HG02763 (cell line): ENCODE results near the gene IL15RA.
"Not testable (repeated sequence)": the region's sequence is repeated elsewhere in the genome, so short reads cannot be mapped to it uniquely, and the experiment has no call there.

Experiments
- ATAC-seq: cut with Tn5 transposase; IDR thresholded peaks from one replicate; pipeline ENCODE4 v1.9.1; 2021; ENCODE audit warnings: mild to moderate bottlenecking, moderate library complexity; ENCODE audit not compliant: unreplicated experiment

IL15RA gene

GRCh38 chr10:5933909-5934546, 43.3 kb downstream of the IL15RA start:
- no peak for ATAC-seq

- ATAC-seq = no peak
Measured at GRCh38 chr10:5932345-5932744, 45.0 kb downstream of the IL15RA start.

GRCh38 chr10:5930272-5930671, 47.1 kb downstream of the IL15RA start:
- ATAC-seq = no peak

GRCh38 chr10:5929442-5929841, 47.9 kb downstream of the IL15RA start:
- ATAC-seq = no peak

GRCh38 chr10:5927306-5927705, 50.0 kb downstream of the IL15RA start:
- no peak for ATAC-seq

GRCh38 chr10:5924889-5925288, 52.5 kb downstream of the IL15RA start:
- ATAC-seq = no peak

GRCh38 chr10:5921746-5922145, 55.6 kb downstream of the IL15RA start:
- no peak for ATAC-seq

- ATAC-seq = no peak
Measured at GRCh38 chr10:5919568-5919967, 57.8 kb downstream of the IL15RA start.

- ATAC-seq = no peak
Measured at GRCh38 chr10:5918763-5919162, 58.6 kb downstream of the IL15RA start.

GRCh38 chr10:5917305-5917704, 60.0 kb downstream of the IL15RA start:
- no peak for ATAC-seq

- ATAC-seq = no peak
Measured at GRCh38 chr10:5915451-5915850, 61.9 kb downstream of the IL15RA start.

- ATAC-seq = no peak
Measured at GRCh38 chr10:5913736-5914135, 63.6 kb downstream of the IL15RA start.

- no peak for ATAC-seq
Measured at GRCh38 chr10:5911670-5912069, 65.7 kb downstream of the IL15RA start.

- ATAC-seq = no peak
Measured at GRCh38 chr10:5910323-5911100, 66.8 kb downstream of the IL15RA start.

- ATAC-seq = not testable (repeated sequence)
Measured at GRCh38 chr10:5908676-5909075, 68.7 kb downstream of the IL15RA start.

GRCh38 chr10:5906651-5907050, 70.7 kb downstream of the IL15RA start:
- ATAC-seq = no peak

GRCh38 chr10:5905854-5906507, 71.4 kb downstream of the IL15RA start:
- no peak for ATAC-seq

GRCh38 chr10:5904227-5904626, 73.1 kb downstream of the IL15RA start:
- ATAC-seq = peak; percentile 83

GRCh38 chr10:5903563-5903962, 73.8 kb downstream of the IL15RA start:
- no peak for ATAC-seq

- ATAC-seq = no peak
Measured at GRCh38 chr10:5902511-5903274, 74.7 kb downstream of the IL15RA start.
